Neural progenitor cell (in vitro differentiated cells): ENCODE data around the gene DEPDC4. TPM values are rescaled to one million over a fixed set of nuclear protein-coding genes. Genes with fewer than 3 reads are reported as not detected.
"Not testable (repeated sequence)": the region's sequence is repeated elsewhere in the genome, so short reads cannot be mapped to it uniquely, and the experiment has no call there.

Experiments used
- DNase-seq: peaks from one replicate; pipeline ENCODE4 v3.0.0-alpha.2; 2016; ENCODE audit warnings: low spot score
- H2AFZ ChIP-seq: fragments of 200-600 bp; sonication (generic); replicated peaks from 2 replicates; pipeline ENCODE4 v1.6.1; 2016; ENCODE audit warnings: antibody characterized with exemption
- H3F3A ChIP-seq: fragments of 200-600 bp; sonication (generic); 2 replicates; pipeline ENCODE4 v1.6.1; 2016; ENCODE audit warnings: antibody characterized with exemption, low read depth
- H3K27ac ChIP-seq: fragments of 200-600 bp; sonication (generic); 2 replicates; pipeline ENCODE4 v1.5.1; 2016; ENCODE audit warnings: mild to moderate bottlenecking
- H3K27me3 ChIP-seq: fragments of 200-600 bp; sonication (generic); 2 replicates; pipeline ENCODE4 v1.6.1; 2016; ENCODE audit warnings: mild to moderate bottlenecking, moderate library complexity
- H3K36me3 ChIP-seq: fragments of 200-600 bp; sonication (generic); 2 replicates; pipeline ENCODE4 v1.5.1; 2016
- H3K4me1 ChIP-seq: fragments of 200-600 bp; sonication (generic); 2 replicates; pipeline ENCODE4 v1.6.1; 2016; ENCODE audit warnings: mixed run types
- H3K4me2 ChIP-seq: fragments of 200-600 bp; sonication (generic); 2 replicates; pipeline ENCODE4 v1.6.1; 2016
- H3K4me3 ChIP-seq: fragments of 200-600 bp; sonication (generic); 2 replicates; pipeline ENCODE4 v1.5.1; 2016
- H3K79me2 ChIP-seq: fragments of 200-600 bp; sonication (generic); 2 replicates; pipeline ENCODE4 v1.6.1; 2016; ENCODE audit warnings: low read depth
- H3K9ac ChIP-seq: fragments of 200-600 bp; sonication (generic); 2 replicates; pipeline ENCODE4 v1.6.1; 2016
- H3K9me3 ChIP-seq: fragments of 200-600 bp; sonication (generic); 2 replicates; pipeline ENCODE4 v1.5.1; 2016; ENCODE audit warnings: low read depth
- H4K20me1 ChIP-seq: fragments of 200-600 bp; sonication (generic); 2 replicates; pipeline ENCODE4 v1.6.1; 2016; ENCODE audit warnings: low read depth
- H3K27ac Mint-ChIP-seq: 3 replicates; pipeline ENCODE4 v1.8.0; 2021; ENCODE audit warnings: mixed read lengths
- H3K27me3 Mint-ChIP-seq: 2 replicates; pipeline ENCODE4 v1.8.0; 2022; ENCODE audit warnings: low read depth, mild to moderate bottlenecking, inconsistent platforms, moderate library complexity, mixed read lengths; ENCODE audit not compliant: insufficient read depth
- H3K36me3 Mint-ChIP-seq: 3 replicates; pipeline ENCODE4 v1.8.0; 2021; ENCODE audit warnings: mixed read lengths
- H3K4me1 Mint-ChIP-seq: 3 replicates; pipeline ENCODE4 v1.8.0; 2021; ENCODE audit warnings: mixed read lengths
- H3K4me3 Mint-ChIP-seq: 3 replicates; pipeline ENCODE4 v1.8.0; 2021; ENCODE audit warnings: mild to moderate bottlenecking, moderate library complexity, mixed read lengths
- H3K9me3 Mint-ChIP-seq: 3 replicates; pipeline ENCODE4 v1.8.0; 2020; ENCODE audit warnings: mixed read lengths
- EZH2 ChIP-seq: fragments of 200-600 bp; sonication (generic); IDR thresholded peaks from 2 replicates; pipeline ENCODE4 v1.6.1; 2017; ENCODE audit warnings: antibody characterized with exemption, mild to moderate bottlenecking, moderate library complexity
- EZH2phosphoT487 ChIP-seq: fragments of 200-600 bp; sonication (generic); IDR thresholded peaks from 2 replicates; pipeline ENCODE4 v1.6.1; 2017; ENCODE audit warnings: antibody characterized with exemption
- total RNA-seq: library from RNA; depleted of rRNA; stranded (reverse); fragments of >200 nt; gene quantifications from 2 replicates; pipeline ENCODE4 v1.2.3, GENCODE V29; 2015; ENCODE audit warnings: low replicate concordance
- TF ChIP-seq, protein P1 (sequence below): fragments of 200-600 bp; sonication (generic); IDR thresholded peaks from 2 replicates; pipeline ENCODE4 v1.5.1; 2017; ENCODE audit warnings: antibody characterized with exemption, mild to moderate bottlenecking

The DEPDC4 gene
- 4.2 and 8.3 TPM in 2 replicates for total RNA-seq

DNA sequence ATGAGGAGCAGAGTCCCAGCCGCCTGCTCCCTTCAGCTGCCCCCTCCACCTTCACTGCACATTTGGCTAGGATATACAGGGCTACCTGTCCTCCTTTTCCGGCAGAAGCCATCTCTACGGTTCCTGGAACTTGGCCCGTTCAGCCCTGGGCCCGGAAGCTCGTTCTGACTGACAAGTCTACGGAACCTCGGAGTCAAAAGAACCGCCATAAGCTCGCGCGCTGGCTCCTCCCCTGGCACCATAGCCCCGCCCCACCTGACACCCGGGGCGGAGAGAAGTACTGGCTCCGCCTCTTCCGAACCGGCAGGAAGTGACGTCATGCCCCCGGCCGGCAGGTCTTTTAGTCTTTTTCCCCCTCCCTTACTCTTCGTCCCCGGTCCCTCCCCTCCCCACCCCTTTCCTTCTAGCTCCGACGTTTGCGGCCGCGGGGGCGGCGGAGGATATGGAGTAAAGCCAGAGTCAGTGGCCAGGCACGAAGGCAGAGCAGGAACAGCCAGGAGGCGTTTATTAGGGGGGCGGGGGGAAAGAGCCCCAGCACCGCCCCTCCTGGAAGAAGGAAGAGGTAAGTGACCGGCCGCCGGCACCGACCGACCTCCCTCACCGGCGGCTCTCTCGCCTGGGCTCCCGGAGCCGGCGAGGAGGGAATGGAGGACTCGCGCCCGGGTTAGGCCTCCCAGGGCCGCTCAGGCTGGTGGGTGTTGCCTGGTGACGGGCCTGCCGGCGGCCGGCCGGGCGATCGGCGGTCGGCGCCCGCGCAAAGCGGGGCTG, at the start of gene DEPDC4, which contains the start of gene SCYL2:
Gene DEPDC4 (minus strand): TSS at position 245 of the 768 bp plus-strand sequence. CDS start 3 bp downstream, at position 242.
Gene SCYL2 (plus strand): TSS at position 343 of the 768 bp plus-strand sequence. CDS start 15,794 bp downstream, outside the sequence.
- Histone ChIP-seq H3K27me3 (no peaks in the 10 kb centered on the region), H2AFZ (peak within 1 kb of the TSS; percentile 75), H3K9ac (peak within 1 kb of the TSS; percentile 84), H3F3A (peaks cover 12% of the 10 kb centered on the region), H4K20me1 (peaks cover 28% of the 10 kb centered on the region), H3K4me2 (peak within 1 kb of the TSS; percentile 93), H3K4me3 (peak within 1 kb of the TSS; percentile 82), H3K36me3 (no peaks in the 10 kb centered on the region), H3K79me2 (peaks cover 46% of the 10 kb centered on the region), H3K4me1 (peaks cover 20% of the 10 kb centered on the region), H3K27ac (peak within 1 kb of the TSS; percentile 96), H3K9me3 (no peaks in the 10 kb centered on the region)
- Mint-ChIP-seq H3K4me3 (peak within 1 kb of the TSS; percentile 98), H3K27ac (peak within 1 kb of the TSS; percentile 99), H3K4me1 (peaks cover 17% of the 10 kb centered on the region), H3K9me3 (no peaks in the 10 kb centered on the region), H3K27me3 (peaks cover 2% of the 10 kb centered on the region), H3K36me3 (peaks cover 2% of the 10 kb centered on the region)
- TF ChIP-seq, protein P1, sequence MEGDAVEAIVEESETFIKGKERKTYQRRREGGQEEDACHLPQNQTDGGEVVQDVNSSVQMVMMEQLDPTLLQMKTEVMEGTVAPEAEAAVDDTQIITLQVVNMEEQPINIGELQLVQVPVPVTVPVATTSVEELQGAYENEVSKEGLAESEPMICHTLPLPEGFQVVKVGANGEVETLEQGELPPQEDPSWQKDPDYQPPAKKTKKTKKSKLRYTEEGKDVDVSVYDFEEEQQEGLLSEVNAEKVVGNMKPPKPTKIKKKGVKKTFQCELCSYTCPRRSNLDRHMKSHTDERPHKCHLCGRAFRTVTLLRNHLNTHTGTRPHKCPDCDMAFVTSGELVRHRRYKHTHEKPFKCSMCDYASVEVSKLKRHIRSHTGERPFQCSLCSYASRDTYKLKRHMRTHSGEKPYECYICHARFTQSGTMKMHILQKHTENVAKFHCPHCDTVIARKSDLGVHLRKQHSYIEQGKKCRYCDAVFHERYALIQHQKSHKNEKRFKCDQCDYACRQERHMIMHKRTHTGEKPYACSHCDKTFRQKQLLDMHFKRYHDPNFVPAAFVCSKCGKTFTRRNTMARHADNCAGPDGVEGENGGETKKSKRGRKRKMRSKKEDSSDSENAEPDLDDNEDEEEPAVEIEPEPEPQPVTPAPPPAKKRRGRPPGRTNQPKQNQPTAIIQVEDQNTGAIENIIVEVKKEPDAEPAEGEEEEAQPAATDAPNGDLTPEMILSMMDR, result peak; percentile 11
- TF ChIP-seq EZH2phosphoT487 (no peak), EZH2 (peak; percentile 32)
- peak; percentile 96 for DNase-seq

DNA sequence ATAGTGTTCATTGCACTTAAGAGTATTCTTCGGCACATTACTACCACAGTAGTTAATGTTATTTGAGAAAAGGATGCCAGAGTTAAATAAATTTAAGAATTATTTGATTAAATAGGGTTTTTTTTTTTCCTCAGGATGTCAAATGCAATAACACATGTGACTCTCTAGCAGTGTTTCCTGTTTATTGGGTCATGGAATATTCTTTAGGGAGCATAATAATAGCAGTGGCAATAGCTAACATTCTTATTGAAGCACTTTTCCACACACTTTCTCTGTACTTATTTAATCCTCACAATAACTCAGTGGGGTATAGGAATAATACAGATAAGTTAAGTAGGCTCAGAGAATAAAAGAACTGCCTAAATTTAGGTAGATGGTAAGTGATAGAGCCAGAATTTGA, 44.4 kb upstream of the DEPDC4 start:
- H3K4me1 Mint-ChIP-seq, result no peaks in the 10 kb centered on the region
- H3K27ac Mint-ChIP-seq, result no peak overlapping the region
- Histone ChIP-seq H3K36me3 (peaks cover 14% of the 10 kb centered on the region), H3F3A (no peaks in the 10 kb centered on the region), H2AFZ (no peak overlapping the region), H3K4me1 (no peaks in the 10 kb centered on the region), H3K9ac (no peak overlapping the region), H3K79me2 (no peaks in the 10 kb centered on the region), H4K20me1 (no peaks in the 10 kb centered on the region), H3K27ac (no peak overlapping the region), H3K9me3 (peaks cover 6% of the 10 kb centered on the region), H3K4me3 (no peak overlapping the region), H3K27me3 (no peaks in the 10 kb centered on the region), H3K4me2 (no peak overlapping the region)
- H3K4me3 Mint-ChIP-seq, result no peak overlapping the region
- peaks cover 33% of the 10 kb centered on the region for H3K36me3 Mint-ChIP-seq
- no peak for DNase-seq
- H3K9me3 Mint-ChIP-seq, result peaks cover 11% of the 10 kb centered on the region
- TF ChIP-seq EZH2phosphoT487, result no peak
- TF ChIP-seq, protein P1, result no peak
- TF ChIP-seq EZH2, result no peak
- no peaks in the 10 kb centered on the region for H3K27me3 Mint-ChIP-seq

DNA sequence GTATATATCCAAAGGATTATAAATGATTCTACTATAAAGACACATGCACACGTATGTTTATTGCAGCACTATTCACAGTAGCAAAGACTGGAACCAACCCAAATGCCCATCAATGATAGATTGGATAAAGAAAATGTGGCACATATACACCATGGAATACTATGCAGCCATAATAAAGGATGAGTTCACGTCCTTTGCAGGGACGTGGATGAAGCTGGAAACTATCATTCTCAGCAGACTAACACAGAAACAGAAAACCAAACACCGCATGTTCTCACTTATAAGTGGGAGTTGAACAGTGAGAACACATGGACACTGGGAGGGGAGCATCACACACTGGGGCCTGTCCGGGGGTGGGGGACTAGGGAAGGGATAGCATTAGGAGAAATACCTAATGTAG, 41.3 kb upstream of the DEPDC4 start:
- not testable (repeated sequence) for H3K27ac Mint-ChIP-seq
- H3K36me3 Mint-ChIP-seq, result peaks cover 51% of the 10 kb centered on the region

DNA sequence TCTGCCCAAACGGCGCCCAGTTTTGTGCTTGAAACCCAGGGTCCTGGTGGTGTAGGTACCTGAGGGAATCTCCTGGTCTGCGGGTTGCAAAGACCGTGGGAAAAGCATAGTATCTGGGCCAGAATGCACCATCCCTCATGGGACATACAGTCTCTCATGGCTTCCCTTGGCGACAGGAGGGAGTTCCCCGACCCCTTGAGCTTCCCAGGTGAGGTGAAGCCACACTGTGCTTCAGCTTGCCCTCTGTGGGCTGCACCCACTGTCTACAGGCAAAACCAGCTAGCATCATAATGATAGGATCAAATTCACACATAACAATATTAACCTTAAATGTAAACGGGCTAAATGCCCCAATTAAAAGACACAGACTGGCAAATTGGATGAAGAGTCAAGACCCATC, 37.5 kb upstream of the DEPDC4 start:
- not testable (repeated sequence) for H3K4me3 Mint-ChIP-seq

More for the DNA sequence above, 41.3 kb upstream of the DEPDC4 start:
- not testable (repeated sequence) for H3K4me2 ChIP-seq, H3K4me3 Mint-ChIP-seq, H2AFZ ChIP-seq, H3K27ac ChIP-seq, H4K20me1 ChIP-seq, H3K27me3 ChIP-seq, H3K4me3 ChIP-seq, H3K9ac ChIP-seq, H3K4me1 Mint-ChIP-seq, H3K27me3 Mint-ChIP-seq, DNase-seq, H3F3A ChIP-seq, H3K79me2 ChIP-seq, H3K4me1 ChIP-seq
- peaks cover 37% of the 10 kb centered on the region for H3K9me3 Mint-ChIP-seq
- peaks cover 10% of the 10 kb centered on the region for H3K9me3 ChIP-seq
- peaks cover 19% of the 10 kb centered on the region for H3K36me3 ChIP-seq

More for the DNA sequence above, 37.5 kb upstream of the DEPDC4 start:
- not testable (repeated sequence) for H3K4me2 ChIP-seq, H3F3A ChIP-seq, H3K27me3 ChIP-seq, H2AFZ ChIP-seq, H3K9ac ChIP-seq, H4K20me1 ChIP-seq, H3K4me3 ChIP-seq, H3K4me1 Mint-ChIP-seq, H3K27ac Mint-ChIP-seq, H3K79me2 ChIP-seq, H3K27ac ChIP-seq, DNase-seq, H3K4me1 ChIP-seq, H3K27me3 Mint-ChIP-seq
- Mint-ChIP-seq H3K9me3 (peaks cover 62% of the 10 kb centered on the region), H3K36me3 (peaks cover 75% of the 10 kb centered on the region)
- Histone ChIP-seq H3K9me3 (peaks cover 14% of the 10 kb centered on the region), H3K36me3 (peaks cover 38% of the 10 kb centered on the region)
